ENCODE results near the gene CFAP157.

DNA sequence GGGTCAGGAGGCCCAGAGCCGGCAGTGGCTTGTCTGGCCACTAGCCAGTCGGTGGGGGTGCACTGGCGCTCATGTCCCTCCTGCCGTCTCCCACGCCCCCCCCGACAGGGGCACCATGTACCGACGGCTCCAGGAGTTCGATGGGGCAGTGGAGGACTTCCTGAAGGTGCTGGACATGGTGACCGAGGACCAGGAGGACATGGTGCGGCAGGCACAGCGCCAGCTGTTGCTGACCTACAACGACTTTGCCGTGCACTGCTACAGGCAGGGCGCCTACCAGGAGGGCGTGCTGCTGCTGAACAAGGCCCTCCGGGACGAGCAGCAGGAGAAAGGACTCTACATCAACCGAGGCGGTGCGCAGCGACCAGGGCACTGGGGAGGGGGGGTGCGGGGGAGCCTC, 17.2 kb downstream of the CFAP157 start:
- TF ChIP-seq TAF1 (IDR thresholded peaks at IDR 0.05; ENCODE audit: low read depth, low read length): no peak
- no peak for TF ChIP-seq POLR2A (IDR thresholded peaks at IDR 0.05; ENCODE audit: low read depth, low read length)
- no peak for TF ChIP-seq POLR2AphosphoS5 (IDR thresholded peaks at IDR 0.05; ENCODE audit: low read depth, low read length)
- no peak for TF ChIP-seq SPI1 (IDR thresholded peaks at IDR 0.05; ENCODE audit: low read depth, low read length)
- no peak for TF ChIP-seq PAX5 (IDR thresholded peaks at IDR 0.05; ENCODE audit: insufficient read depth, low read length, severe bottlenecking)
- TF ChIP-seq POU2F2 (IDR thresholded peaks at IDR 0.05; ENCODE audit: low read depth, low read length): no peak

All from GM12891 (cell line).